Stimulated activated CD8-positive, alpha-beta memory T cell treated with anti-CD3 and anti-CD28 coated beads, Interleukin-7, amount 100 ng/mL, for 1 hour (primary cell): ENCODE data around the gene KLF2.

Experiments used
- DNase-seq, 2 donors: peaks; one replicate each; pipeline ENCODE4 v3.0.0-alpha.2; 2020; ENCODE audit warnings: low read depth in 2 of 2

Gene KLF2

DNA sequence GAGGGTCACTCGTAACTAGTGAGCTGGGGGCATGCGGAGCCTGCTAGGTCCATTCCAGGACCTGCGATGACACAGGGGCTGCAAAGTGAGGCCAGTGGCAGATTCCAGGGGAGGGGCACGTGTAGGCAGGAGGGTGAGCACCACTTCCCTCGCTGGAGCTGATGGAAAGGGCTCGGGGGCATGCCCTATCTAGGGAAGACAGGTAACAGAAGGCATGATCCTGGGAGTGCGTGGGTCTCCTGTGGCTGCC is 51.2 kb downstream of the KLF2 start:
- no peak for DNase-seq

DNA sequence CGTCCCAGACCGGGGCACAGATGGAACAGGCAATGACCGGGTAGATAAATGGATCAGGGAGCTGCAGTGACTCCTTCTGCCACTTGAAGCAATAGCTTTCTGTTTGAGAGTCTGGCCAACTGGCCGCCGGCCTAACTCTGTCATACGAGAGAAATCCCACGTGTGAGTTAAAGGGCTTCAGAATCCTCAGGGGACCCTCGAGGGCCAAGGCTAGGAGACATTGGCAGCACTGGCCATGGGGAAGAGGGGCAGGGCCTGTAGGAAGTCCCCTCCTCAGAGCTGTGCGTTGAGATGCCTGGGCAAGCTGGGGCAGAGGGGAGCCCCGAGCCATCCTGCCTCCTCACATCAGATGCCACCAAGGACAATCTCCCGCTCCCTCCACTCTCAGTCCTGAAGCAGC is 51.6 kb downstream of the KLF2 start:
- no peak for DNase-seq

- DNase-seq = no peak
Observed at GRCh38 chr19:16376649-16377048, 52.0 kb downstream of the KLF2 start.

GRCh38 chr19:16377521-16377920 is 52.9 kb downstream of the KLF2 start:
- DNase-seq = no peak
